Hematopoietic multipotent progenitor cell treated with erythropoietin and hydrocortisone succinate and interleukin-3 and kit ligand, for 15 days (in vitro differentiated cells): ENCODE measurements around the gene ALG1L2.
"Not testable (repeated sequence)": the region's sequence is repeated elsewhere in the genome, so short reads cannot be mapped to it uniquely, and the experiment has no call there.

Experiments
- DNase-seq: peaks from one replicate; pipeline ENCODE4 v3.0.0-alpha.2; 2015; ENCODE audit warnings: low spot score

The ALG1L2 gene

GRCh38 chr3:130093741-130094391 is 12.2 kb downstream of the ALG1L2 start:
- DNase-seq = no peak

GRCh38 chr3:130094491-130094941 is 12.9 kb downstream of the ALG1L2 start:
- not testable (repeated sequence) for DNase-seq

- DNase-seq = not testable (repeated sequence)
Measured at GRCh38 chr3:130095858-130096257, 14.2 kb downstream of the ALG1L2 start.

GRCh38 chr3:130097096-130097495 is 15.5 kb downstream of the ALG1L2 start:
- not testable (repeated sequence) for DNase-seq

- not testable (repeated sequence) for DNase-seq
Measured at GRCh38 chr3:130097690-130098638, 16.3 kb downstream of the ALG1L2 start.

DNA sequence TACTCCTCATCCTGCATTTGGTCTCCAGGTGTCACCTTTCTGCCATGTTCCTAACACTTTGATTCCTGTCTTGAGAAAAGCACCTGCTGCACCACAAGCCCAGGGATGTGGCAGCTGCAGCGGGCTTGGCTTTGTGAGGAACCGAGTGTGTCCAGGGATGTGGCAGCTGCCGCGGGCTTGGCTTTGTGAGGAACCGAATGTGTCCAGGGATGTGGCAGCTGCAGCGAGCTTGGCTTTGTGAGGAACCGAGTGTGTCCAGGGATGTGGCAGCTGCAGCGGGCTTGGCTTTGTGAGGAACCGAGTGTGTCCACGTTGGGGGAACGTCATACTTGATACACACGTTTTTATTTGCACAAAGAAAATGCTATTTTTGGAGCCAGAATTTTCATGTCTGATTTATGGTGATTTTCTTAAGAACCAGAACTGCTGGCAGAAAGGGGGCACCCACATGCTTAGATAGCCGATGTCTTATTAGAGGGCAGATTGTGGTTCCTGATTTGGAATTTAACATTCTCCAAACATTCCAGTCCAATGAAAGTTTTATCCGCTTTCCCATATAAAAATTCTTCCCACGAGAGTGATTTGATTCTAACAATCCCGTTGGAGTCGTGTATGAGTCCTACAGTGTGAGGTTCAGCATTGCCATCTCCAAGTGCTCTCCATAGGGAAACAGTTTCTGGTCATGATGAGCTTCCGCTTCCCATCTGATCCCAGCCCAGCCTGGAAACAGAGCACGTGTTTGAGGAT is 17.2 kb downstream of the ALG1L2 start:
- DNase-seq = not testable (repeated sequence)

DNA sequence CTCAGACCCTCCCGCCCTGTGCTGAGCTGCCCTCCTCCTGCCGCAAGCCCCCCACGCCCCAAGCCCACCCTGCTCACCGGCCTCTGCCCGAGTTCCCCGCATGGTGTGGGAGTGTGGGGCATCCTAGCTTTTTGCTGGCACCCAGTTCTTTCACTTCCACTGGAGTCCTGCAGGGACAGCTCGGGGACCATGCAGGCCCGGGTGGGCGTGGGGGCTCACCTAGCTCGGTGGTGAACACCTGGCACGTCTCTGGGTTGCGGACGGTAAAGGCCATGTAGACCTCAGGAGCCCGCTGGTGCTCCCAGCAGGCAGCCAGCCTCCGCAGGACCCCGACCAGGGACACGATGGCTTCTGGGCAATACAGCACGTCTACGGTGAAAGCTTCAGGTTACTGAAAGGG is 20.9 kb downstream of the ALG1L2 start:
- DNase-seq = not testable (repeated sequence)

- not testable (repeated sequence) for DNase-seq
Measured at GRCh38 chr3:130104191-130104590, 22.6 kb downstream of the ALG1L2 start.

- DNase-seq = not testable (repeated sequence)
Measured at GRCh38 chr3:130107333-130107995, 25.8 kb downstream of the ALG1L2 start.

DNA sequence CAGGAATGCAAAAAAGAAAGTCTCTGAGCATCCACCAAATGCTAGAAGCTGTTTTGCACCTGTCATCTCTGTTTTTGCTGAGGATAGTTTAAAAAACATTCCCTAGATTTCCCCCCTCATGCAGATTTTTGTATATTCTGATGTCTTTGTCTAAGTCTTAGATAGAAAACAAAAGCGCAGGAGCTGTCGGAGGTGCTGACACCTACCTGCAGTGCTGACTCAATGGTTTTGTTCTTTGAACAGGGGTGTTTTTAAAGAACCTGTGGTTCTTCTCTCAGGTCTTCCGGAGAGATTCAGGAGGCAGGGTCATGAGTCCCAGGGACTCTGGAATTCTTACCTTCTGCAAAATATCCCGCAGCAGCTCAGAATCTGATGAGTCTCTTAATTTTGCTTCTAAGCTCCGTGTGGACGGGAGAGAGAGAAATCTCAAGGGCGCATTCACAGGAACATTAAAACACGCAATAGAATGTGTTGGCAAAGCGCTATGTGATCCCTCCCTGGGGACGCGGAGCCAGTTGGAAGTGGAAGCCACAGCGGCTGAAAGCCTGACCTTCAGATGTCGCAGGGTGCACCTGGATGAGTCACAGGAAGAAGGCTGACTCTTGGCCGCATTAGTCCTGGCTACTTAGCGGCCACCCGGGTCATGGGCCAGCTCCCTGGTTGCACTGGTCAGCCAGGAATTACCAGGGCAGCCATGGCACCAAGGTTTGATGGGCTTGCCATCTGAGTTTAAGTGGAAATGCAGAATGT is 27.4 kb downstream of the ALG1L2 start:
- not testable (repeated sequence) for DNase-seq

- not testable (repeated sequence) for DNase-seq
Measured at GRCh38 chr3:130110386-130111169, 28.9 kb downstream of the ALG1L2 start.

- DNase-seq = peak; percentile 99
Measured at GRCh38 chr3:130111185-130111864, 29.7 kb downstream of the ALG1L2 start.

- peak; percentile 92 for DNase-seq
Measured at GRCh38 chr3:130111865-130112747, 30.5 kb downstream of the ALG1L2 start.

DNA sequence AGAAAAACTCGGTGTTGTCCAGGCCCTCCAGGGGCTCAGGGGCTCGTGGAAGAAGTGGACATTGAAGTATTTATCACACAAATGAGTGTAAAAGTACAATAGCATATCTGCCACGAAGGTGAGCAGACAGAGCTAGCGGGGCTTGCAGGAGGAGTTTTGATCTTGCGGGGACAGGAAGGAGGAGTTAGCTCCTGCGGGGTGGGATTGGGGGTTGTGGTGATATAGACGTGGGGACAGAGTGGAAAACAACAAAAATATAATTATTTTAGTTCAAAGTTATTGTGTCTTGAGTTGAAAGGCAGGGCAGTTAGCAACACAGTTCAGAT is 31.1 kb downstream of the ALG1L2 start:
- DNase-seq = not testable (repeated sequence)

GRCh38 chr3:130115400-130115799 is 33.8 kb downstream of the ALG1L2 start:
- not testable (repeated sequence) for DNase-seq

DNA sequence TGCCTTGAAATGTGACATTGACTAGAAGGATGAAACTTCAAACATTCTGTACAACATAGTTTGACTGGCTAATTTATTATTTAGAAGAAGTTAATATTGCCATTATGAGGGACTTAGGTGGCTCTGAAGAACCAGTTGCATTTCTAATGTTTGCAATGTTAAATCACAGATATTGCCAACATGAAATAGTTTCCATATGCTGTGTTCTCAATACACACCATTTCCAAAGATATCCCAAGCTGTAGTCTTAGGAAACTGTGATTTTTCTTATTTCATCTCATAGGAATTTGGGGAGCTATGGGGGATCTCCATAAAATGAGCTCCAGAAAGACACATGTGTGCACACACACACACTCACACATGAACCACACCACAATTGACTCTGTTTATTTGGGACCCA is 36.3 kb downstream of the ALG1L2 start:
- DNase-seq = no peak

DNA sequence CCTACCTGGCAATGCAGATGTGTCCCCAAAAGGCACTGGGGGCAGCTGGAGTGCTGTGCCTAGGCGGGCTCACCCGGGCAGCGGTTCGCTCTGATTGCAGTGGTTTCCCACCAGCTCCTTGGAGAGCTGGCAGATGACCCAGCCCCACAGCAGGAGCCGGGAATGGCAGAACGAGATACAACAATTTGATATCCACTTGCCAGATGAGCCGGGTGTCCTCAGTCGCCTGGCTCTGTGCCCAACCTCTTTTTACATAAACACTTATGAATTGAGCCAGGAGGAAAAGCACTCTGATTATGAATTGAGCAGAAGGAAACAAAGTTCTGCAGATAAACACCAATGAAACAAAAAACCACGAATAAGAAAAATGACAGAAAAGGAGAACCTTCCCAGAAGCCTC is 38.2 kb downstream of the ALG1L2 start:
- DNase-seq = not testable (repeated sequence)

GRCh38 chr3:130120291-130120690 is 38.7 kb downstream of the ALG1L2 start:
- not testable (repeated sequence) for DNase-seq
